NCI-H2107 (cell line): ENCODE results near the gene ZNF609.

ENCODE experiments used
- DNase-seq: peaks from one replicate; lab custom pipeline; 2025; lab: John Stamatoyannopoulos, UW

ZNF609 gene

GRCh38 chr15:64536244-64536836 lies 76.0 kb downstream of the ZNF609 start:
- no peak for DNase-seq

- no peak for DNase-seq
Observed at GRCh38 chr15:64542091-64542490, 81.7 kb downstream of the ZNF609 start.

- DNase-seq: no peak
Observed at GRCh38 chr15:64544450-64544849, 84.1 kb downstream of the ZNF609 start.

- no peak for DNase-seq
Observed at GRCh38 chr15:64547275-64547674, 86.9 kb downstream of the ZNF609 start.

GRCh38 chr15:64548235-64548634 lies 87.9 kb downstream of the ZNF609 start:
- DNase-seq: no peak

GRCh38 chr15:64549860-64550259 lies 89.5 kb downstream of the ZNF609 start:
- no peak for DNase-seq

- DNase-seq: no peak
Observed at GRCh38 chr15:64552281-64552948, 92.0 kb downstream of the ZNF609 start.

- DNase-seq: no peak
Observed at GRCh38 chr15:64558460-64559179, 98.2 kb downstream of the ZNF609 start.

GRCh38 chr15:64559243-64559642 lies 98.9 kb downstream of the ZNF609 start:
- no peak for DNase-seq

GRCh38 chr15:64560501-64560900 lies 100.1 kb downstream of the ZNF609 start:
- DNase-seq: no peak

- no peak for DNase-seq
Observed at GRCh38 chr15:64560998-64561397, 100.6 kb downstream of the ZNF609 start.

- DNase-seq: no peak
Observed at GRCh38 chr15:64562003-64562640, 101.7 kb downstream of the ZNF609 start.

GRCh38 chr15:64566102-64566501 lies 105.7 kb downstream of the ZNF609 start:
- DNase-seq: no peak

GRCh38 chr15:64566629-64567427 lies 106.5 kb downstream of the ZNF609 start:
- no peak for DNase-seq

- DNase-seq: no peak
Observed at GRCh38 chr15:64568765-64569164, 108.4 kb downstream of the ZNF609 start.

GRCh38 chr15:64571857-64572291 lies 111.5 kb downstream of the ZNF609 start:
- DNase-seq: no peak

- no peak for DNase-seq
Observed at GRCh38 chr15:64572856-64573255, 112.5 kb downstream of the ZNF609 start.

GRCh38 chr15:64574301-64575017 lies 114.1 kb downstream of the ZNF609 start:
- no peak for DNase-seq

- no peak for DNase-seq
Observed at GRCh38 chr15:64580696-64581407, 120.5 kb downstream of the ZNF609 start.

GRCh38 chr15:64581408-64581761 lies 121.0 kb downstream of the ZNF609 start:
- no peak for DNase-seq

- DNase-seq: no peak
Observed at GRCh38 chr15:64582202-64582601, 121.8 kb downstream of the ZNF609 start.
